GM12892 (cell line): Measurements from ENCODE around the gene IPO13.

Source experiments
- DNase-seq: peaks from one replicate; pipeline ENCODE4 v3.0.0; 2011; ENCODE audit not compliant: insufficient read length
- FAIRE-seq: peaks from 2 replicates; lab custom pipeline; 2011; peaks lifted over from hg19 to GRCh38; lab: Jason Lieb, UNC
- POLR2A ChIP-seq: IDR thresholded peaks from 2 replicates; pipeline ENCODE4 v1.6.1; 2011; ENCODE audit warnings: low read depth, low read length, control low read depth
- POLR2AphosphoS5 ChIP-seq: IDR thresholded peaks from 2 replicates; pipeline ENCODE4 v1.6.1; 2011; ENCODE audit warnings: low read depth, low read length, control low read depth
- TAF1 ChIP-seq: IDR thresholded peaks from 2 replicates; pipeline ENCODE4 v1.6.1; 2011; ENCODE audit warnings: low read depth, mild to moderate bottlenecking, control low read depth, low read length, borderline replicate concordance

IPO13 gene

GRCh38 chr1:43960798-43961197 is 14.0 kb downstream of the IPO13 start:
- FAIRE-seq (no peak), DNase-seq (no peak)
- TF ChIP-seq TAF1 (no peak), POLR2AphosphoS5 (no peak), POLR2A (no peak)

GRCh38 chr1:43961692-43962091 is 14.9 kb downstream of the IPO13 start:
- no peak for DNase-seq
- FAIRE-seq = no peak
- TF ChIP-seq POLR2AphosphoS5 (no peak), TAF1 (no peak), POLR2A (no peak)

GRCh38 chr1:43962324-43962723 is 15.6 kb downstream of the IPO13 start:
- TF ChIP-seq POLR2AphosphoS5 (no peak), TAF1 (no peak), POLR2A (no peak)
- no peak for DNase-seq
- no peak for FAIRE-seq

DNA sequence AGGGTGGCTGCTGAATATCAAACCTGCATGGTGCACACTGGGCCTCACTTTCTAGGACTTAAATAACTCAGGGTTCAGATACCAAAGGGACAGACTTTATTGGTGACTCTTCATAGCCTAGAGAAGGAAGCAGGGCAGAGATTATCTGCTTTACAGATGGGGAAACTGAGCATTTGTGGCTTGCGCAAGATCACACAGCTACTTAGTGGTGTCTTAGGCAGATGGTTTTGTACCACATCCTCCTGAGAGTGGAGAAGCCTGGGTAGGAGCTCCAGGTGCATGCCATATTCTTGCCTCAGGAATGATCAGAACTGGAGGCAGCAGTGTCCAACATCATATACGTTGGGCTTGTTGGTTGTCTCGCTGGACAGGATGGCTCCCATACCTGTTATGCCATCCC is 16.3 kb downstream of the IPO13 start:
- no peak for FAIRE-seq
- TF ChIP-seq POLR2AphosphoS5 = no peak
- TF ChIP-seq TAF1 = no peak
- TF ChIP-seq POLR2A = no peak
- DNase-seq = no peak

DNA sequence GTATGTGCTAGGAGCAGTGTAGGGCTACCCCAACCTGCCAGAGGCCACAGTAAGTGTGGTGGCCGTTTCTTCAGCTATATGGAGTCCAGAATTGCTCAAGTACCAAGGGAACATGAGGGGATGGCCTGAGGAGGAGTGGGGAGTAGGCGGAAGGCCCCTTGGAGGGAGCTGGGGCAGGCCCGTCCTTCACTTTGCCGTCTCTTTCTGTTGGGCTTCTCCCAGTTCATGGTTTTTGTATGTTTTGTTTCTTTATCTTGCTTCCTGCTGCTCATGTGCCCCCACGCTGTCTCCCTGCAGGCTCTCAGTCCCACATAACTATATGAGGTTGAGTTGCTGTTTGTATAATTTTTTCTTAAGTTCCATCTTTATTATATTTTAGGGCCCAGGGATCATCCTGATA is 17.1 kb downstream of the IPO13 start:
- no peak for TF ChIP-seq TAF1
- no peak for TF ChIP-seq POLR2AphosphoS5
- no peak for TF ChIP-seq POLR2A
- FAIRE-seq (no peak), DNase-seq (no peak)

DNA sequence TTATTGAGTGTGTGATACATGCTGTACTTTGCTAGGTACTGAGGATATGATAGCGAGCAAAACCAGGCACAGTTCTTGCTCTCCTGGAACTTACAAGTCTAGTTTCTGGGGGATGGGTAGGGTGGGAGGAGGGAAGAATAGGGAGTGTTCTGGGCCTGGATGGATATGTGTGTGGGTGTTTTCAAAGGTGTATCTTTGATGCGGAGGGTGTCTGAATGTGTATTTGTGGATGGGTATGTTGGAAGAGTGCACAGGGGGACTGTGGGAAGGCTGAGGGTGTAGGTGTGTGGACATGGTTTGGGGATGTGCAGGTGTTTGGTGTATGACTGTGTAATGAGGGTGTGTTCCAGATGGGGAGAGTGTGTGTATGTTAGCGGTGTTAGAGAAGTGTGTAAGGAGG is 18.6 kb downstream of the IPO13 start:
- FAIRE-seq (no peak), DNase-seq (no peak)
- TF ChIP-seq POLR2AphosphoS5 = no peak
- TF ChIP-seq POLR2A = no peak
- TF ChIP-seq TAF1 = no peak

DNA sequence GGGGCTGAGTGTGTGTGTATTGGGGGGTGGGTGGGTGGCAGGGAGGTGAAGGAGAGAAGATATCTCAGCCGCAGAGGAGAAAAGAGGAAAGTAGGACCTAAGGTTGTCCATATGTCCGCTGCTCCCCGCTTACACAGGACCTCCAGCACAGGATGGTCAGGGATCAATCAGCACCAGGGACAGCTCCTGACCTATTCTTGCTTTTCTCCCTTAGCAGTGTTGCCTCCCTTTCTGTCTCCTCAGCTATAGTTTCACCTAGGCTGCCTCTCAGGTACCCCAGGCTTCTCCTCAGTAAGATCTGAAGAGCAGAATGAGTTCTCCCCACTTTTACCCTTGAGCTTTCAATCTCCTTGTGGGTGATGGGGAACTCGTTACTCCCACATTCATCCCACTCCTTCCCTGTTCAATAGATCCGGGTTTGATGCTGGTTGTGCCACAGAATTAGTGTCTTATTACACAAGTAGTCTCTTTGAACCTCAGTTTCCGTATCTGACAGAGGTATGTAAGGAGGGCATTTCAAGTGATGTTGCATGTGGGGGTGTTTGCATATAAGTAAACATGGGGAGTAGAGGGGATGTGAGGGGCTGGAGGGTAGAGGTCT is 21.7 kb downstream of the IPO13 start:
- no peak for FAIRE-seq
- DNase-seq = no peak
- no peak for TF ChIP-seq TAF1

- TF ChIP-seq POLR2AphosphoS5 = no peak
- no peak for TF ChIP-seq TAF1
- no peak for TF ChIP-seq POLR2A
- no peak for DNase-seq
- FAIRE-seq = no peak
Observed at GRCh38 chr1:43969416-43969745, 22.6 kb downstream of the IPO13 start.

- FAIRE-seq (peak; percentile 98), DNase-seq (peak; percentile 99)
- TF ChIP-seq POLR2AphosphoS5 (peak; percentile 67), TAF1 (no peak), POLR2A (peak; percentile 64; the same call in 1 of the 2 replicates)
Observed at GRCh38 chr1:43969746-43970466, 23.2 kb downstream of the IPO13 start, which contains the start of gene DPH2. Gene DPH2, plus strand, starts transcription at chr1:43970010. Its CDS starts 166 bp downstream, at chr1:43970176.

- TF ChIP-seq POLR2AphosphoS5 (no peak), POLR2A (no peak), TAF1 (no peak)
- FAIRE-seq (peak; percentile 17), DNase-seq (no peak)
Observed at GRCh38 chr1:43970502-43970901, 23.8 kb downstream of the IPO13 start.

DNA sequence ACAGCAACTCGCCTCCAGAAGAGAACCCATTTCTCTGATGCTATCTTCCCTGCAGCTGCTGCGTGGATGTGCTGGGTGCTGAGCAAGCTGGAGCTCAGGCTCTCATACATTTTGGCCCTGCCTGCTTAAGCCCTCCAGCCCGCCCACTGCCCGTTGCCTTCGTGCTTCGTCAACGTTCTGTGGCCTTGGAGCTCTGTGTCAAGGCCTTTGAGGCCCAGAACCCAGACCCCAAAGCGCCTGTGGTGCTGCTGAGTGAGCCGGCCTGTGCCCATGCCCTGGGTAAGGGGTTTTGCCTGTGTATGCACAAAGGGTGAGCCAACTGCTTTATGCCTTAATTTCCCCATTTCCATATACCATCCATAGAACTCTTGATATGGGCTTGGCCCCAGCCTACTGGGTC is 24.2 kb downstream of the IPO13 start:
- FAIRE-seq (no peak), DNase-seq (no peak)
- no peak for TF ChIP-seq TAF1
- no peak for TF ChIP-seq POLR2A
- TF ChIP-seq POLR2AphosphoS5 = no peak
